ENCODE results near the gene HIGD1C. TPM values are rescaled to one million over a fixed set of nuclear protein-coding genes. Genes with fewer than 3 reads are reported as not detected.
"Not testable (repeated sequence)": the region's sequence is repeated elsewhere in the genome, so short reads cannot be mapped to it uniquely, and the experiment has no call there.

HIGD1C gene
- total and polyA plus RNA-seq, 12 donors, result not detected

- no peak for DNase-seq
- Histone ChIP-seq H3K9me3 (replicated peaks in 1 of 3) (no peaks in the 10 kb centered on the region), H3K27ac (no peak overlapping the region), H3K36me3 (replicated peaks in 1 of 2) (no peaks in the 10 kb centered on the region), H3K4me3 (no peak overlapping the region), H3K4me1 (replicated peaks in 1 of 2) (no peaks in the 10 kb centered on the region), H3K27me3 (no peaks in the 10 kb centered on the region)
- 87 to 92% (median 90%) methylated on average over 6 to 7 of the region's 7 CpGs for WGBS, 4 donors
- intact Hi-C loops (cut with DNase I), result no loop called here
- TF ChIP-seq POLR2A (IDR thresholded peaks at IDR 0.05) (no peak), CTCF (IDR thresholded peaks at IDR 0.05) (no peak)
These were observed 703 bp downstream of the HIGD1C start for GRCh38 chr12:50953047-50953446.

GRCh38 chr12:50954789-50955188 is 2.4 kb downstream of the HIGD1C start:
- WGBS, 4 donors, result 90 to 96% (median 93%) methylated on average over 2 of the region's 2 CpGs
- DNase-seq; H3K27me3 ChIP-seq; H3K36me3 ChIP-seq (replicated peaks in 1 of 2); H3K27ac ChIP-seq; H3K4me1 ChIP-seq (replicated peaks in 1 of 2); intact Hi-C loops (cut with DNase I); H3K9me3 ChIP-seq (replicated peaks in 1 of 3); H3K4me3 ChIP-seq: not testable (repeated sequence)

GRCh38 chr12:50955288-50955687 is 2.9 kb downstream of the HIGD1C start:
- Histone ChIP-seq H3K27me3 (no peaks in the 10 kb centered on the region), H3K36me3 (replicated peaks in 1 of 2) (no peaks in the 10 kb centered on the region), H3K4me1 (replicated peaks in 1 of 2) (no peaks in the 10 kb centered on the region), H3K4me3 (no peak overlapping the region), H3K27ac (no peak overlapping the region), H3K9me3 (replicated peaks in 1 of 3) (no peaks in the 10 kb centered on the region)
- intact Hi-C loops (cut with DNase I), result no loop called here
- TF ChIP-seq CTCF (IDR thresholded peaks at IDR 0.05) (no peak), POLR2A (IDR thresholded peaks at IDR 0.05) (no peak)
- DNase-seq, result no peak
- WGBS, 4 donors, result 79 to 94% (median 91%) methylated on average over 1 of the region's 1 CpG

GRCh38 chr12:50955697-50956096 is 3.4 kb downstream of the HIGD1C start:
- no peaks in the 10 kb centered on the region for H3K36me3 ChIP-seq (replicated peaks in 1 of 2)
- H3K27ac ChIP-seq, result no peak overlapping the region
- WGBS, 4 donors, result 68 to 87% (median 83%) methylated on average over 2 of the region's 2 CpGs
- TF ChIP-seq CTCF (IDR thresholded peaks at IDR 0.05) (no peak), POLR2A (IDR thresholded peaks at IDR 0.05) (no peak)
- no peak overlapping the region for H3K4me3 ChIP-seq
- H3K9me3 ChIP-seq (replicated peaks in 1 of 3), result no peaks in the 10 kb centered on the region
- H3K4me1 ChIP-seq (replicated peaks in 1 of 2), result no peaks in the 10 kb centered on the region
- no peak for DNase-seq
- H3K27me3 ChIP-seq, result no peaks in the 10 kb centered on the region
- intact Hi-C loops (cut with DNase I), result no loop called here

GRCh38 chr12:50960130-50960529 is 7.8 kb downstream of the HIGD1C start:
- H3K9me3 ChIP-seq (replicated peaks in 1 of 3), result no peaks in the 10 kb centered on the region
- intact Hi-C loops (cut with DNase I), result loop anchor here in 1 of 2 donors (10.0 kb wide), 1 partner anchor 115 kb away; the partner anchor contains the start of gene TMPRSS12
- DNase-seq, result no peak
- H3K36me3 ChIP-seq (replicated peaks in 1 of 2), result no peaks in the 10 kb centered on the region
- TF ChIP-seq POLR2A (IDR thresholded peaks at IDR 0.05) (no peak), CTCF (IDR thresholded peaks at IDR 0.05) (no peak)
- no peak overlapping the region for H3K4me3 ChIP-seq
- no peaks in the 10 kb centered on the region for H3K27me3 ChIP-seq
- H3K4me1 ChIP-seq (replicated peaks in 1 of 2), result no peaks in the 10 kb centered on the region
- H3K27ac ChIP-seq, result no peak overlapping the region

All from adrenal gland (tissue), 12 donors.